Measurements from ENCODE around the gene ANKS6. TPM values are rescaled to one million over a fixed set of nuclear protein-coding genes. Genes with fewer than 3 reads are reported as not detected.

Gene ANKS6
- total RNA-seq, 2 experiments from 2014 or later: 11.8 to 12.2 TPM

GRCh38 chr9:98786750-98787510 is 9.4 kb downstream of the ANKS6 start:
- no peak for ATAC-seq (ENCODE audit: poor library complexity)
- no peak overlapping the region for H3K27ac Mint-ChIP-seq
- no peaks in the 10 kb centered on the region for H3K27me3 Mint-ChIP-seq
- Histone ChIP-seq H3K36me3 (ENCODE audit: insufficient read depth, low read length) (peaks cover 12% of the 10 kb centered on the region), H3K27me3 (ENCODE audit: control insufficient read depth in 1 of 2, insufficient read depth in 2 of 2, low read length in 2 of 2) (no peaks in the 10 kb centered on the region), H3K27ac (ENCODE audit: low read depth in 1 of 2, low read length in 2 of 2) (no peak overlapping the region), H3K4me1 (ENCODE audit: insufficient read depth, low read length) (peaks cover 9% of the 10 kb centered on the region), H3K4me3 (ENCODE audit: low read length) (no peak overlapping the region), H3K9me3 (ENCODE audit: control insufficient read depth in 1 of 2, insufficient read depth in 1 of 2, low read length in 2 of 2) (no peaks in the 10 kb centered on the region)
- H3K36me3 Mint-ChIP-seq (ENCODE audit: low read depth): peaks cover 39% of the 10 kb centered on the region
- H3K4me1 Mint-ChIP-seq (ENCODE audit: low read depth): peaks cover 9% of the 10 kb centered on the region
- no peaks in the 10 kb centered on the region for H3K9me3 Mint-ChIP-seq
- intact Hi-C loops (cut with DNase I, micrococcal nuclease): no loop called here
- CTCF ChIA-PET: no interaction called here
- TF ChIP-seq, protein P1, sequence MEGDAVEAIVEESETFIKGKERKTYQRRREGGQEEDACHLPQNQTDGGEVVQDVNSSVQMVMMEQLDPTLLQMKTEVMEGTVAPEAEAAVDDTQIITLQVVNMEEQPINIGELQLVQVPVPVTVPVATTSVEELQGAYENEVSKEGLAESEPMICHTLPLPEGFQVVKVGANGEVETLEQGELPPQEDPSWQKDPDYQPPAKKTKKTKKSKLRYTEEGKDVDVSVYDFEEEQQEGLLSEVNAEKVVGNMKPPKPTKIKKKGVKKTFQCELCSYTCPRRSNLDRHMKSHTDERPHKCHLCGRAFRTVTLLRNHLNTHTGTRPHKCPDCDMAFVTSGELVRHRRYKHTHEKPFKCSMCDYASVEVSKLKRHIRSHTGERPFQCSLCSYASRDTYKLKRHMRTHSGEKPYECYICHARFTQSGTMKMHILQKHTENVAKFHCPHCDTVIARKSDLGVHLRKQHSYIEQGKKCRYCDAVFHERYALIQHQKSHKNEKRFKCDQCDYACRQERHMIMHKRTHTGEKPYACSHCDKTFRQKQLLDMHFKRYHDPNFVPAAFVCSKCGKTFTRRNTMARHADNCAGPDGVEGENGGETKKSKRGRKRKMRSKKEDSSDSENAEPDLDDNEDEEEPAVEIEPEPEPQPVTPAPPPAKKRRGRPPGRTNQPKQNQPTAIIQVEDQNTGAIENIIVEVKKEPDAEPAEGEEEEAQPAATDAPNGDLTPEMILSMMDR (IDR thresholded peaks at IDR 0.05): no peak
- no peak overlapping the region for H3K4me3 Mint-ChIP-seq
- POLR2A ChIA-PET: no interaction called here
- no peak for DNase-seq

GRCh38 chr9:98784831-98785806 is 11.2 kb downstream of the ANKS6 start:
- Mint-ChIP-seq H3K36me3 (ENCODE audit: low read depth) (peaks cover 45% of the 10 kb centered on the region), H3K9me3 (no peaks in the 10 kb centered on the region), H3K4me1 (ENCODE audit: low read depth) (no peaks in the 10 kb centered on the region), H3K27me3 (no peaks in the 10 kb centered on the region), H3K4me3 (no peak overlapping the region), H3K27ac (no peak overlapping the region)
- DNase-seq (no peak), ATAC-seq (ENCODE audit: poor library complexity) (no peak)
- Histone ChIP-seq H3K27ac (ENCODE audit: low read depth in 1 of 2, low read length in 2 of 2) (no peak overlapping the region), H3K4me3 (ENCODE audit: low read length) (no peak overlapping the region), H3K9me3 (ENCODE audit: control insufficient read depth in 1 of 2, insufficient read depth in 1 of 2, low read length in 2 of 2) (no peaks in the 10 kb centered on the region), H3K4me1 (ENCODE audit: insufficient read depth, low read length) (no peaks in the 10 kb centered on the region), H3K27me3 (ENCODE audit: control insufficient read depth in 1 of 2, insufficient read depth in 2 of 2, low read length in 2 of 2) (no peaks in the 10 kb centered on the region), H3K36me3 (ENCODE audit: insufficient read depth, low read length) (peaks cover 15% of the 10 kb centered on the region)
- POLR2A ChIA-PET: no interaction called here
- intact Hi-C loops (cut with DNase I, micrococcal nuclease): no loop called here
- TF ChIP-seq, protein P1 (IDR thresholded peaks at IDR 0.05): no peak
- CTCF ChIA-PET: no interaction called here

- Mint-ChIP-seq H3K4me3 (no peak overlapping the region), H3K27ac (no peak overlapping the region), H3K27me3 (no peaks in the 10 kb centered on the region), H3K4me1 (ENCODE audit: low read depth) (no peaks in the 10 kb centered on the region), H3K36me3 (ENCODE audit: low read depth) (peaks cover 35% of the 10 kb centered on the region), H3K9me3 (no peaks in the 10 kb centered on the region)
- intact Hi-C loops (cut with DNase I, micrococcal nuclease): no loop called here
- Histone ChIP-seq H3K36me3 (ENCODE audit: insufficient read depth, low read length) (peaks cover 6% of the 10 kb centered on the region), H3K27ac (ENCODE audit: low read depth in 1 of 2, low read length in 2 of 2) (no peak overlapping the region), H3K4me1 (ENCODE audit: insufficient read depth, low read length) (no peaks in the 10 kb centered on the region), H3K9me3 (ENCODE audit: control insufficient read depth in 1 of 2, insufficient read depth in 1 of 2, low read length in 2 of 2) (no peaks in the 10 kb centered on the region), H3K27me3 (ENCODE audit: control insufficient read depth in 1 of 2, insufficient read depth in 2 of 2, low read length in 2 of 2) (no peaks in the 10 kb centered on the region), H3K4me3 (ENCODE audit: low read length) (no peak overlapping the region)
- ATAC-seq (ENCODE audit: poor library complexity) (no peak), DNase-seq (no peak)
- ChIA-PET POLR2A (no interaction called here), CTCF (no interaction called here)
- TF ChIP-seq, protein P1 (IDR thresholded peaks at IDR 0.05): no peak
Observed at GRCh38 chr9:98783518-98784226, 12.7 kb downstream of the ANKS6 start.

Data from CD4-positive, alpha-beta T cell (primary cell).